Right lobe of liver (tissue), 6 donors: Measurements from ENCODE around the gene KLRC4. TPM values are rescaled to one million over a fixed set of nuclear protein-coding genes. Genes with fewer than 3 reads are reported as not detected.
"Not testable (repeated sequence)": the region's sequence is repeated elsewhere in the genome, so short reads cannot be mapped to it uniquely, and the experiment has no call there.

Source experiments
- ATAC-seq, 4 donors: fragments of 200-7000 bp; cut with Tn5 transposase; one replicate each; pipeline ENCODE4 v1.9.1; 2020; ENCODE audit warnings: mild to moderate bottlenecking in 4 of 4, moderate library complexity in 4 of 4
- DNase-seq, 3 donors: peaks; one replicate each; pipeline ENCODE4 v3.0.0-alpha.2; 2020
- H3K27ac ChIP-seq, 3 donors: fragments of 200-600 bp; one replicate each; pipeline ENCODE4 v1.8.0; 2022
- H3K27me3 ChIP-seq, 2 donors: fragments of 200-600 bp; one replicate each; pipeline ENCODE4 v1.8.0; 2022
- H3K36me3 ChIP-seq, 4 donors: fragments of 200-600 bp; sonication (generic) in 1 of 4; one replicate each; pipeline versions ENCODE4 v1.5.1 to v1.8.0; 2017 to 2022; ENCODE audit warnings: control low read depth in 1 of 4
- H3K4me1 ChIP-seq, 4 donors: fragments of 200-600 bp; sonication (generic) in 1 of 4; one replicate each; pipeline versions ENCODE4 v1.5.1 to v1.8.0; 2017 to 2022; ENCODE audit warnings: control low read depth in 1 of 4
- H3K4me3 ChIP-seq, 3 donors: fragments of 200-600 bp; one replicate each; pipeline ENCODE4 v1.8.0; 2022
- H3K9me3 ChIP-seq, 4 donors: fragments of 200-600 bp; sonication (generic) in 1 of 4; one replicate each; pipeline versions ENCODE4 v1.5.1 to v1.8.0; 2017 to 2022; ENCODE audit warnings: control low read depth in 1 of 4
- POLR2A ChIP-seq: fragments of 450-650 bp; IDR thresholded peaks from one replicate; pipeline ENCODE4 v1.6.1; 2017; ENCODE audit warnings: antibody characterized with exemption, mild to moderate bottlenecking
- WGBS: methylation state at CpG from one replicate; pipeline ENCODE4 v1.1.6; 2018; ENCODE audit warnings: low coverage, low lambda C conversion rate; ENCODE audit not compliant: insufficient coverage; ENCODE audit errors: missing lambda C conversion rate; 5-methylcytosine and 5-hydroxymethylcytosine counted together
- intact Hi-C, 2 donors: fragments of 100-400 bp; cut with DNase I; formaldehyde crosslinking; loops; one replicate each; pipeline versions ENCODE4 v1.11.2 to v1.14.1; 2022
- total RNA-seq, 6 experiments: library from RNA; depleted of rRNA in 2 of 6; stranded (reverse); fragments of >200 nt in 2 of 6; fragmentation: NEBNext Ultra II Directional in 3 of 6; extraction: Animal tissue kit (Norgen Biotek cat#: 25700) in 3 of 6; gene quantifications; one replicate each; pipeline versions ENCODE4 v1.1.0 to v1.2.4, GENCODE V29; 2016 to 2023
- TF ChIP-seq, protein P1 (sequence below), 4 donors: fragments of 200-600 bp in 3 of 4; fragments of 450-650 bp in 1 of 4; IDR thresholded peaks; one replicate each; pipeline versions ENCODE4 v1.5.1 to v1.8.0; 2016 to 2022; ENCODE audit warnings: antibody characterized with exemption in 4 of 4, mild to moderate bottlenecking in 2 of 4
- donor health status: DM: no; HTN: yes; CAD: no.
- donor health status: DM: no; HTN: no; CAD: no.
- donor health status: DM: no; HTN: no; CAD: no.
- donor health status: DM: no; HTN: yes; CAD: no.
- donor health status: DM: no; HTN: yes; CAD: no.

Gene KLRC4
- total RNA-seq, 6 experiments from 2014 or later, result 0.39 TPM; not detected in 5

DNA sequence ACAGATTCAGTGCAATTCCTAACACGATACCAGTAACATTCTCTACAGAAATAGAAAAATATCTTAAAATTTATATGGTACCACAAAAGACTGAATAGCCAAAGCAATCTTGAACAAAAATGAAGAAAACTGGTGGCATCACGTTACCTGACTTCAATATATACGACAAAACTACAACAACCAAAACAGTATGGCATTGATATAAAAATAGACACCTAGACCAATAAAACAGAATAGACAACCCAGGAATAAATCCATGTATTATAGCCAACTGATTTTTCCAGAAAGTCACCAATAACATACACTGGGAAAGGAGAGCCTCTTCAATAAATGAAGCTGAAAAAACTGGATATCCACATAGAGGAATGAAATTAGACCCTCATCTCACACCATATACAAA, 25.4 kb downstream of the KLRC4 start:
- Histone ChIP-seq H3K4me3 (no peak overlapping the region), H3K27ac (no peak overlapping the region), H3K27me3 (no peaks in the 10 kb centered on the region), H3K9me3 (no peaks in the 10 kb centered on the region), H3K36me3 (no peaks in the 10 kb centered on the region), H3K4me1 (no peaks in the 10 kb centered on the region)
- intact Hi-C loops, result no loop called here
- ATAC-seq (no peak), DNase-seq (no peak)
- TF ChIP-seq, protein P1, sequence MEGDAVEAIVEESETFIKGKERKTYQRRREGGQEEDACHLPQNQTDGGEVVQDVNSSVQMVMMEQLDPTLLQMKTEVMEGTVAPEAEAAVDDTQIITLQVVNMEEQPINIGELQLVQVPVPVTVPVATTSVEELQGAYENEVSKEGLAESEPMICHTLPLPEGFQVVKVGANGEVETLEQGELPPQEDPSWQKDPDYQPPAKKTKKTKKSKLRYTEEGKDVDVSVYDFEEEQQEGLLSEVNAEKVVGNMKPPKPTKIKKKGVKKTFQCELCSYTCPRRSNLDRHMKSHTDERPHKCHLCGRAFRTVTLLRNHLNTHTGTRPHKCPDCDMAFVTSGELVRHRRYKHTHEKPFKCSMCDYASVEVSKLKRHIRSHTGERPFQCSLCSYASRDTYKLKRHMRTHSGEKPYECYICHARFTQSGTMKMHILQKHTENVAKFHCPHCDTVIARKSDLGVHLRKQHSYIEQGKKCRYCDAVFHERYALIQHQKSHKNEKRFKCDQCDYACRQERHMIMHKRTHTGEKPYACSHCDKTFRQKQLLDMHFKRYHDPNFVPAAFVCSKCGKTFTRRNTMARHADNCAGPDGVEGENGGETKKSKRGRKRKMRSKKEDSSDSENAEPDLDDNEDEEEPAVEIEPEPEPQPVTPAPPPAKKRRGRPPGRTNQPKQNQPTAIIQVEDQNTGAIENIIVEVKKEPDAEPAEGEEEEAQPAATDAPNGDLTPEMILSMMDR (IDR thresholded peaks at IDR 0.05), result no peak
- no peak for TF ChIP-seq POLR2A
- WGBS, result 70% methylated on average over 3 of the region's 3 CpGs

DNA sequence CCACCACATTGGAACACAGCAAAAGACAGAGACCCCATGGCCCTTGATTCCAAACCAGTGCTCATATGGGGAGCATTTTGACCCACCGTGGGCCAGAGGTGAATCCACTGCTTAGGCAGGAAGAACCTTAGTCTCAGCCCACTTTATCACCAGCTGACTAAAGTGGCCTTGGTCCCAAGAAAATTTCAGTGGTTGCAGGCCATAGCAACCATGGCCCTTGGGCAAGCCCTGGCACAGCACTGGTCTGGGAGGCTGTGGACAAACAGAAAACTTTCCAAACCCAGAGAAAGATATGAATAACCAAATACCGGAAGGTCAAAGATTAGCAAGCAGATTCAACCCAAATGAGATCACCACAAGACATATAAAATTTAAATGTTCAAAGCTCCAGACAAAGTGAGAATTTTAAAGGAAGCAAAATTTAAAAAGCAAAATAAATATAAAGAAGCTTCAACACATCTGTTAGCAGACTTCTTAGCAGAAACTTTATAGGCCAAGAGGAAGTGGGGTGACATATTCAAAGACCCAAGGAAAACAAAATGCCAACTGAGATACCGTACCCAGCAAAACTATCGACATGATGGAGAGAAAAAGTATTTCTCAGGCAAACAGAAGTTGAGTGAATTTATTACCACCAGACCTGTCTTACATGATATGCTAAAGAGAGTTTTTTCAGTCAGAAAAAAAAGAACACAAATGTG, 27.5 kb downstream of the KLRC4 start:
- TF ChIP-seq, protein P1 (IDR thresholded peaks at IDR 0.05), result no peak
- TF ChIP-seq POLR2A, result no peak
- Histone ChIP-seq H3K4me3 (no peak overlapping the region), H3K27me3 (no peaks in the 10 kb centered on the region), H3K4me1 (no peaks in the 10 kb centered on the region), H3K9me3 (no peaks in the 10 kb centered on the region), H3K36me3 (no peaks in the 10 kb centered on the region), H3K27ac (no peak overlapping the region)
- DNase-seq (no peak), ATAC-seq (no peak)
- WGBS, result 77% methylated on average over 3 of the region's 4 CpGs
- intact Hi-C loops, result no loop called here

DNA sequence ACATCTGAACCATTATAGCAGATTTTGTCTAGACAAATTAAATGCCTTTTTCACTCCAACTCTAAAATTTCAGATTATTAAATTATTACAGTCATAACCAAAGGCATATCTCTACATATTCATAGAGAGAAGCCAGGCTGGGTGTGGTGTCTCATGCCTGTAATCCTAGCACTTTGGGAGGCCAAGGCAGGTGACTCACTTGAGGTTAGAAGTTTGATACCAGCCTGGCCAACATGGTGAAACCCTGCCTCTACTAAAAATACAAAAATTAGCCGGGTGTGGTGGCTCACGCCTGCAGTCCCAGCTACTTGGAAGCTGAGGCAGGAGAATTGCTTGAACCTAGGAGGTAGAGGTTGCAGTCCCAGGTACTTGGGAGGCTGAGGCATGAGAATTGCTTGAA, 30.8 kb downstream of the KLRC4 start:
- H3K9me3 ChIP-seq, H3K27ac ChIP-seq, ATAC-seq, H3K36me3 ChIP-seq, H3K27me3 ChIP-seq, DNase-seq, H3K4me1 ChIP-seq, intact Hi-C loops, H3K4me3 ChIP-seq: not testable (repeated sequence)
- WGBS, result 79% methylated on average over 2 of the region's 2 CpGs

DNA sequence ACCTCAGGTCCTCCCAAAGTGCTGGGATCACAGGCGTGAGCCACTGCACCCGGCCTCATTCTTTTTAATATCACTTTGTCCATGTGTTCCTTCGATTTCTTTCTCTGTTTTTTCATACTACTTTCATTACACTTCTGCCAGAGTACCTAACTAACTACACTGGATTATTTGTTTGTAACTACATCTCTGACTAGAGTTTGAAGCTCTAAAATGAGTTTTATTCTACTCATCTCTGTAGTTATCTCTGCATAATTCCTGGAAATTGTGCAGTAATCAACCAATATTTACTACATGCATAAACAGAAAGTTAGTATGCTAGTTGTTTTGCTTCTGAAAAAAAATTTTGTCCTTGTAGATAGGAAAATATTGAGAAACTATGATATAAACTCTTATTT, 34.9 kb downstream of the KLRC4 start:
- ATAC-seq (no peak), DNase-seq (no peak)
- intact Hi-C loops, result no loop called here
- Histone ChIP-seq H3K36me3 (no peaks in the 10 kb centered on the region), H3K27ac (no peak overlapping the region), H3K4me3 (no peak overlapping the region), H3K9me3 (no peaks in the 10 kb centered on the region), H3K27me3 (no peaks in the 10 kb centered on the region), H3K4me1 (no peaks in the 10 kb centered on the region)
- WGBS, result 61% methylated on average over 3 of the region's 3 CpGs
- no peak for TF ChIP-seq POLR2A
- TF ChIP-seq, protein P1 (IDR thresholded peaks at IDR 0.05), result no peak

DNA sequence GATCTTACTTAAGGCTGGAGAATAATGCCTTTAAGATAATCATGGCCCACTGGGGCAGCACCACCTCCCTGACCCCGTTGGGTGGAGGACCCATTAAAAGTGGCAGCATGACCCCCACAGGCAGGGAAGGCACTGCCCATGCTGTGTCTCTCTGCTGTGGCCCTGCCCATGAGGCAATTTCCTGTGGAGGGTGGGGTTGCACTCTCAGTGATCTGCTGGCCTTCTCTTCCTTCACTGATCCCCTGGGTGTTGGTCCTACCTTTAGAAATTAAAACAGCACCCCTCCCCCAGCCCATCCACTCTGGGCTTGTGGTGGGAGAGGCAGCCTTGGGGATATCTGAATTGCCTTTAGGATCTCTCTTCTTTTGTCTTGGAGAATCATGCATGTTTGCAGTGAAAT, 37.0 kb downstream of the KLRC4 start:
- intact Hi-C loops, result no loop called here
- Histone ChIP-seq H3K36me3 (no peaks in the 10 kb centered on the region), H3K9me3 (no peaks in the 10 kb centered on the region), H3K27ac (no peak overlapping the region), H3K4me1 (no peaks in the 10 kb centered on the region), H3K27me3 (no peaks in the 10 kb centered on the region), H3K4me3 (no peak overlapping the region)
- DNase-seq (no peak), ATAC-seq (peak; percentile 30 to 57 (median 48))
- no CpG with 5 or more reads among the region's 1 CpG for WGBS
- TF ChIP-seq, protein P1 (IDR thresholded peaks at IDR 0.05), result no peak
- TF ChIP-seq POLR2A, result no peak

DNA sequence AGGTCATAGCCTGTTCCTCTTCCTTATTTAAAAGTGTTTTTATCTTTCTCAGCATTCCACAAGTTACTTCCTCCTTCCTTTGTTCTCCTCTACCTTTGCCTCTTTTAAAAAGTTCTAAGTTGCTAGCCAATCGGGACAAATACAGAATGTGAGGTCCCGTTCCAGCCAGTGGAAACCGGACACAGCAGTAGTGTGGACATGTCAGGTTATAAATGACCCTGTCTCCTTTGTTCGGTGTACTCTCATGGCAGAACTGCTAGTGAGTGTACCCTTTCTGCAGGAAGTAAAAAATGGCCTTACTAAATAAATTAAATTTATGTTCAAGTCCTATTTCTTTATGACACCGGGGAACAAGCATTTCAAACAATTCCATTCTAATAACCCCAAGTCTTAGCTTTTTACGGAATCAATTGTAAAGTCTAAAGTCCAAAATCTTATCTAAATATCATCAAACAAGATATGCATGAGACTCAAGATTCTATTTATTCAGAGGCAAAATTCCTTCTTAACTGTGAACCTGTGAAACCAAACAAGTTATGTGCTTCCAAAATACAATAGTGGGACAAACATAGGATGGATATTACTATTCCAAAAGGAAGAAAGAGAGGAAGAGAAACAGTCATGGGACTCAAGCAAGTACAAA, 37.5 kb downstream of the KLRC4 start:
- H3K9me3 ChIP-seq, H3K27me3 ChIP-seq, H3K27ac ChIP-seq, H3K4me3 ChIP-seq, DNase-seq, H3K4me1 ChIP-seq, ATAC-seq, H3K36me3 ChIP-seq, intact Hi-C loops: not testable (repeated sequence)
- 41% methylated on average over 6 of the region's 6 CpGs for WGBS
